Neural progenitor cell (in vitro differentiated cells): Measurements from ENCODE around the gene PER3. TPM values are rescaled to one million over a fixed set of nuclear protein-coding genes. Genes with fewer than 3 reads are reported as not detected.

ENCODE experiments used
- DNase-seq: peaks from one replicate; pipeline ENCODE4 v3.0.0-alpha.2; 2016; ENCODE audit warnings: low spot score
- H2AFZ ChIP-seq: fragments of 200-600 bp; sonication (generic); replicated peaks from 2 replicates; pipeline ENCODE4 v1.6.1; 2016; ENCODE audit warnings: antibody characterized with exemption
- H3F3A ChIP-seq: fragments of 200-600 bp; sonication (generic); 2 replicates; pipeline ENCODE4 v1.6.1; 2016; ENCODE audit warnings: antibody characterized with exemption, low read depth
- H3K27ac ChIP-seq: fragments of 200-600 bp; sonication (generic); 2 replicates; pipeline ENCODE4 v1.5.1; 2016; ENCODE audit warnings: mild to moderate bottlenecking
- H3K27me3 ChIP-seq: fragments of 200-600 bp; sonication (generic); 2 replicates; pipeline ENCODE4 v1.6.1; 2016; ENCODE audit warnings: mild to moderate bottlenecking, moderate library complexity
- H3K36me3 ChIP-seq: fragments of 200-600 bp; sonication (generic); 2 replicates; pipeline ENCODE4 v1.5.1; 2016
- H3K4me1 ChIP-seq: fragments of 200-600 bp; sonication (generic); 2 replicates; pipeline ENCODE4 v1.6.1; 2016; ENCODE audit warnings: mixed run types
- H3K4me2 ChIP-seq: fragments of 200-600 bp; sonication (generic); 2 replicates; pipeline ENCODE4 v1.6.1; 2016
- H3K4me3 ChIP-seq: fragments of 200-600 bp; sonication (generic); 2 replicates; pipeline ENCODE4 v1.5.1; 2016
- H3K79me2 ChIP-seq: fragments of 200-600 bp; sonication (generic); 2 replicates; pipeline ENCODE4 v1.6.1; 2016; ENCODE audit warnings: low read depth
- H3K9ac ChIP-seq: fragments of 200-600 bp; sonication (generic); 2 replicates; pipeline ENCODE4 v1.6.1; 2016
- H3K9me3 ChIP-seq: fragments of 200-600 bp; sonication (generic); 2 replicates; pipeline ENCODE4 v1.5.1; 2016; ENCODE audit warnings: low read depth
- H4K20me1 ChIP-seq: fragments of 200-600 bp; sonication (generic); 2 replicates; pipeline ENCODE4 v1.6.1; 2016; ENCODE audit warnings: low read depth
- H3K27ac Mint-ChIP-seq: 3 replicates; pipeline ENCODE4 v1.8.0; 2021; ENCODE audit warnings: mixed read lengths
- H3K27me3 Mint-ChIP-seq: 2 replicates; pipeline ENCODE4 v1.8.0; 2022; ENCODE audit warnings: low read depth, mild to moderate bottlenecking, inconsistent platforms, moderate library complexity, mixed read lengths; ENCODE audit not compliant: insufficient read depth
- H3K36me3 Mint-ChIP-seq: 3 replicates; pipeline ENCODE4 v1.8.0; 2021; ENCODE audit warnings: mixed read lengths
- H3K4me1 Mint-ChIP-seq: 3 replicates; pipeline ENCODE4 v1.8.0; 2021; ENCODE audit warnings: mixed read lengths
- H3K4me3 Mint-ChIP-seq: 3 replicates; pipeline ENCODE4 v1.8.0; 2021; ENCODE audit warnings: mild to moderate bottlenecking, moderate library complexity, mixed read lengths
- H3K9me3 Mint-ChIP-seq: 3 replicates; pipeline ENCODE4 v1.8.0; 2020; ENCODE audit warnings: mixed read lengths
- CTCF ChIP-seq: fragments of 200-600 bp; sonication (generic); IDR thresholded peaks from 2 replicates; pipeline ENCODE4 v1.5.1; 2017; ENCODE audit warnings: antibody characterized with exemption, mild to moderate bottlenecking
- EZH2 ChIP-seq: fragments of 200-600 bp; sonication (generic); IDR thresholded peaks from 2 replicates; pipeline ENCODE4 v1.6.1; 2017; ENCODE audit warnings: antibody characterized with exemption, mild to moderate bottlenecking, moderate library complexity
- EZH2phosphoT487 ChIP-seq: fragments of 200-600 bp; sonication (generic); IDR thresholded peaks from 2 replicates; pipeline ENCODE4 v1.6.1; 2017; ENCODE audit warnings: antibody characterized with exemption
- total RNA-seq: library from RNA; depleted of rRNA; stranded (reverse); fragments of >200 nt; gene quantifications from 2 replicates; pipeline ENCODE4 v1.2.3, GENCODE V29; 2015; ENCODE audit warnings: low replicate concordance

PER3 gene
- total RNA-seq, 1 donor from 2014 or later, result 3.6 TPM

GRCh38 chr1:7846656-7847055, 62.6 kb downstream of the PER3 start:
- Histone ChIP-seq H3K27ac (no peak overlapping the region), H3F3A (no peaks in the 10 kb centered on the region), H3K27me3 (no peaks in the 10 kb centered on the region), H3K79me2 (no peaks in the 10 kb centered on the region), H3K36me3 (no peaks in the 10 kb centered on the region), H2AFZ (no peak overlapping the region), H3K4me1 (no peaks in the 10 kb centered on the region), H3K4me3 (no peak overlapping the region), H4K20me1 (no peaks in the 10 kb centered on the region), H3K9me3 (no peaks in the 10 kb centered on the region), H3K9ac (no peak overlapping the region), H3K4me2 (no peak overlapping the region)
- TF ChIP-seq EZH2phosphoT487 (no peak), EZH2 (no peak), CTCF (no peak)
- Mint-ChIP-seq H3K9me3 (no peaks in the 10 kb centered on the region), H3K4me3 (no peak overlapping the region), H3K4me1 (no peaks in the 10 kb centered on the region), H3K36me3 (peaks cover 3% of the 10 kb centered on the region), H3K27me3 (peaks cover 7% of the 10 kb centered on the region), H3K27ac (no peak overlapping the region)
- no peak for DNase-seq

- Histone ChIP-seq H4K20me1 (no peaks in the 10 kb centered on the region), H3F3A (no peaks in the 10 kb centered on the region), H3K4me3 (no peak overlapping the region), H3K36me3 (no peaks in the 10 kb centered on the region), H3K27me3 (no peaks in the 10 kb centered on the region), H3K27ac (no peak overlapping the region), H3K4me1 (peaks cover 1% of the 10 kb centered on the region), H3K9me3 (no peaks in the 10 kb centered on the region), H3K9ac (no peak overlapping the region), H3K4me2 (no peak overlapping the region), H2AFZ (no peak overlapping the region), H3K79me2 (no peaks in the 10 kb centered on the region)
- H3K4me3 Mint-ChIP-seq, result no peak overlapping the region
- H3K36me3 Mint-ChIP-seq, result peaks cover 1% of the 10 kb centered on the region
- H3K4me1 Mint-ChIP-seq, result peaks cover 2% of the 10 kb centered on the region
- no peaks in the 10 kb centered on the region for H3K9me3 Mint-ChIP-seq
- peaks cover 7% of the 10 kb centered on the region for H3K27me3 Mint-ChIP-seq
- TF ChIP-seq EZH2 (no peak), EZH2phosphoT487 (no peak), CTCF (no peak)
- DNase-seq, result no peak
- no peak overlapping the region for H3K27ac Mint-ChIP-seq
Observed at GRCh38 chr1:7847599-7847998, 63.5 kb downstream of the PER3 start.

- Histone ChIP-seq H3K4me1 (peaks cover 3% of the 10 kb centered on the region), H3K9me3 (no peaks in the 10 kb centered on the region), H4K20me1 (no peaks in the 10 kb centered on the region), H3F3A (no peaks in the 10 kb centered on the region), H3K27me3 (no peaks in the 10 kb centered on the region), H3K79me2 (no peaks in the 10 kb centered on the region), H3K27ac (no peak overlapping the region), H3K9ac (no peak overlapping the region), H3K36me3 (no peaks in the 10 kb centered on the region), H3K4me3 (no peak overlapping the region), H3K4me2 (no peak overlapping the region), H2AFZ (no peak overlapping the region)
- Mint-ChIP-seq H3K36me3 (no peaks in the 10 kb centered on the region), H3K27me3 (peaks cover 7% of the 10 kb centered on the region), H3K9me3 (no peaks in the 10 kb centered on the region), H3K4me1 (peaks cover 7% of the 10 kb centered on the region), H3K27ac (no peak overlapping the region), H3K4me3 (no peak overlapping the region)
- no peak for DNase-seq
- TF ChIP-seq EZH2phosphoT487, result no peak
- no peak for TF ChIP-seq EZH2
- TF ChIP-seq CTCF, result no peak
Observed at GRCh38 chr1:7850786-7851185, 66.7 kb downstream of the PER3 start.
